ENCODE measurements around the gene SRSF6. TPM values are rescaled to one million over a fixed set of nuclear protein-coding genes. Genes with fewer than 3 reads are reported as not detected.
"Not testable (repeated sequence)": the region's sequence is repeated elsewhere in the genome, so short reads cannot be mapped to it uniquely, and the experiment has no call there.

The SRSF6 gene
- total RNA-seq, 1 donor from 2014 or later = 192 TPM

DNA sequence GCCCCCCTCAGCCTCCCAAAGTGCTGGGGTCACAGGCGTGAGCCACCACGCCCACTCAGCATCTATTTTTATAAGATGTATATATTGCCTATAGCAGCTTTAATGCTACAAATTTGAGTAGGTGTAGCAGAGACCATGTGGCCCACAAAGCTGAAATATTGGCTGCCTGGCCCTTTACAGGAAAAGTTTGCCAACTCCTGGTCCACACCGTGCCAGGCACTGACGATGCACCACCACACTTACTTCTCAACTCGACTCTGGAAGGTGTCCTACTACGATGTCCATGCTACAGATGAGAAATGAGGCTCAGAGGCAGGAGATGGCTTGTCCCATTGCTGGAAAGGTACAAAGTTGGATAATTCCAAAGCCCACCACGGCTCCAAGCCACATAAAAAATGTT, 17.2 kb upstream of the SRSF6 start:
- Mint-ChIP-seq H3K36me3 (ENCODE audit: low read depth) (no peaks in the 10 kb centered on the region), H3K9me3 (peaks cover 5% of the 10 kb centered on the region), H3K27me3 (peaks cover 12% of the 10 kb centered on the region), H3K4me1 (peaks cover 19% of the 10 kb centered on the region), H3K27ac (no peak overlapping the region), H3K4me3 (no peak overlapping the region)
- POLR2A ChIA-PET = interaction anchor here (1.3 kb wide), 1 partner anchor 18 kb away, joined by 3 read pairs; no protein-coding TSS in a partner anchor
- DNase-seq (no peak), ATAC-seq (ENCODE audit: low read depth) (no peak)
- CTCF ChIA-PET = no interaction called here
- TF ChIP-seq, protein P1, sequence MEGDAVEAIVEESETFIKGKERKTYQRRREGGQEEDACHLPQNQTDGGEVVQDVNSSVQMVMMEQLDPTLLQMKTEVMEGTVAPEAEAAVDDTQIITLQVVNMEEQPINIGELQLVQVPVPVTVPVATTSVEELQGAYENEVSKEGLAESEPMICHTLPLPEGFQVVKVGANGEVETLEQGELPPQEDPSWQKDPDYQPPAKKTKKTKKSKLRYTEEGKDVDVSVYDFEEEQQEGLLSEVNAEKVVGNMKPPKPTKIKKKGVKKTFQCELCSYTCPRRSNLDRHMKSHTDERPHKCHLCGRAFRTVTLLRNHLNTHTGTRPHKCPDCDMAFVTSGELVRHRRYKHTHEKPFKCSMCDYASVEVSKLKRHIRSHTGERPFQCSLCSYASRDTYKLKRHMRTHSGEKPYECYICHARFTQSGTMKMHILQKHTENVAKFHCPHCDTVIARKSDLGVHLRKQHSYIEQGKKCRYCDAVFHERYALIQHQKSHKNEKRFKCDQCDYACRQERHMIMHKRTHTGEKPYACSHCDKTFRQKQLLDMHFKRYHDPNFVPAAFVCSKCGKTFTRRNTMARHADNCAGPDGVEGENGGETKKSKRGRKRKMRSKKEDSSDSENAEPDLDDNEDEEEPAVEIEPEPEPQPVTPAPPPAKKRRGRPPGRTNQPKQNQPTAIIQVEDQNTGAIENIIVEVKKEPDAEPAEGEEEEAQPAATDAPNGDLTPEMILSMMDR (IDR thresholded peaks at IDR 0.05) = no peak
- intact Hi-C loops (cut with micrococcal nuclease) = no loop called here

DNA sequence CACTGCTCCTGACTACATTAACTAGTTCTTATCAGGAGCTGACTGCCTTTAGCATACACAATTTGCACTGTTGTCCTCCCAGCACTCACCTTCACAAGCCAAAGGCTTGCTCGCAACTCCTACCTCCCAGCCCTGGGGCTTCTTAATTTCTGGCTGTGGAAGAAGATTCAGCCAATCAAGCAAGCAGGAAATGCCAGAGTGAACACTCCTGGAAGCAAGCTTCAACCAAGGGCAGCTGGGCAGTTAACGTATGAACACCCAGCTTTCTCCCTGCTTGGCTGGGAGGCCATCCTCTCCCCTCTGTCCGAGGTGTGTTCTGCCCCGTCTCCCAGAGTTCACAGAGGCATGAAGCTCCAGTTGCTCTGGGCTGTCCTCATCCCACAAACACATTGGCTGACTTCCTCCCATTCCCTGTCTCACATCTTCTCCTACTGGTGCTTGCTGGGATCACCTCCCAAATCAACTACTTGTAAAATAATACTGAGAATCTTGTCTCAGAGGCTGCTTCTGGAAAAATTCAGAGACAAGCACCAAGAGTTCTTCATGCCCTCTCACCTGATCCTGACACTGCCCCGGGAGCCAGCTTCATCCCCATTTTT, 15.3 kb upstream of the SRSF6 start:
- CTCF ChIA-PET = interaction anchor here (0.6 to 0.9 kb wide), 5 partner anchors 96 to 753 kb away, joined by 3 to 5 read pairs (median 3); no protein-coding TSS in a partner anchor
- H3K4me1 Mint-ChIP-seq = peaks cover 19% of the 10 kb centered on the region

DNA sequence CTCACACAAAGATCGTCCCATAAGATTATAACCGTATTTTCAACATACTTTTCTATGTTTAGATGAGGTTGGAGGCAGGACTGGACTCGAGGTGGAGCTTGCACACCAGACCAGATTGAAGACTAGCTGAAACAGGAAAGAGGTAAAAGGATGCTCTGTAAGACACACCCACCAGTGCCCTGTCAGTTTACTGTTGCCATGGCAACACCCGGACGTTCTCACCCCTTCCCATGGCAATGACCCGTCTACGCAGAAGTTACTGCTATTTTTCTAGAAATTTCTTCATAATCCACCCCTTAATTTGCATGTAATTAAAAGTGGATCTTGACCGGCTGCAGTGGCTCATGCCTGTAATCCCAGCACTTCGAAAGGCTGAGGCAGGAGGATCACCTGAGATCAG, 13.6 kb upstream of the SRSF6 start:
- POLR2A ChIA-PET = no interaction called here
- CTCF ChIA-PET = no interaction called here

More for the DNA sequence above, 15.3 kb upstream of the SRSF6 start:
- Mint-ChIP-seq H3K9me3 (peaks cover 5% of the 10 kb centered on the region), H3K27ac (no peak overlapping the region), H3K27me3 (peaks cover 14% of the 10 kb centered on the region), H3K36me3 (ENCODE audit: low read depth) (no peaks in the 10 kb centered on the region), H3K4me3 (no peak overlapping the region)
- no peak for ATAC-seq (ENCODE audit: low read depth)
- TF ChIP-seq, protein P1 (IDR thresholded peaks at IDR 0.05) = no peak
- no peak for DNase-seq
- POLR2A ChIA-PET = interaction anchor here (0.7 kb wide), 1 partner anchor 12 kb away, joined by 9 read pairs; no protein-coding TSS in a partner anchor
- intact Hi-C loops (cut with micrococcal nuclease) = no loop called here

DNA sequence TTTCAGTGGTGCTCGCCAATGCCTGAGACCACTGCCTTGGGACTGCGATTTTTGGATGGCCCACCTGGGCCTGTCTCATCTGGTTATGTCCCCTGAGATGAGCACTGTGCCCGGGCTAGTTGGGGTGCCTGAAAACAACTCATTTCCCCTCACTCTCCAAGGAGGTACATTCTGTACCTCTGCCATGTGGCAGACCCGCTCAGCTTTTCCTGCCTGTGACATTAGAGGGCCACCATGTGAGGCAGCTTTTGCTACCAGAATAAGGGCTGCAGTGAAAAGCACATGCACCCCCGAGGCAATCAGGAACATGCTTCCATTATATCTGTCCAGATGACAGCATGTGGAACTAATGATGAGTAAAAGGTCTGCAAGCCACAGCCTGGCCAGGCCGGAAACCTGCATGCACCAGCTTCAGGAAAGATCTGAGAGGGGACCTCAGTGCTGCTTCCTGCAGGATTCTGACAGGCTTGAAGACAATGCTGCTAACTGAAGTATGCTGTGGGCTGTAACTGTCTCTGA, 11.3 kb upstream of the SRSF6 start:
- Mint-ChIP-seq H3K27me3 (peaks cover 31% of the 10 kb centered on the region), H3K36me3 (ENCODE audit: low read depth) (no peaks in the 10 kb centered on the region), H3K4me3 (no peak overlapping the region), H3K9me3 (no peaks in the 10 kb centered on the region), H3K4me1 (peaks cover 3% of the 10 kb centered on the region), H3K27ac (no peak overlapping the region)
- ATAC-seq (ENCODE audit: low read depth) (no peak), DNase-seq (no peak)
- intact Hi-C loops (cut with micrococcal nuclease) = no loop called here
- ChIA-PET CTCF (no interaction called here), POLR2A (interaction anchor here (0.6 to 0.7 kb wide), 2 partner anchors 9 to 272 kb away, joined by 4 to 6 read pairs; no protein-coding TSS in a partner anchor)
- TF ChIP-seq, protein P1 (IDR thresholded peaks at IDR 0.05) = no peak

More for the DNA sequence above, 13.6 kb upstream of the SRSF6 start:
- DNase-seq (no peak), ATAC-seq (ENCODE audit: low read depth) (no peak)
- Mint-ChIP-seq H3K27ac (no peak overlapping the region), H3K36me3 (ENCODE audit: low read depth) (no peaks in the 10 kb centered on the region), H3K27me3 (peaks cover 20% of the 10 kb centered on the region), H3K4me3 (no peak overlapping the region), H3K9me3 (peaks cover 1% of the 10 kb centered on the region), H3K4me1 (peaks cover 10% of the 10 kb centered on the region)
- TF ChIP-seq, protein P1 (IDR thresholded peaks at IDR 0.05) = no peak
- intact Hi-C loops (cut with micrococcal nuclease) = no loop called here

DNA sequence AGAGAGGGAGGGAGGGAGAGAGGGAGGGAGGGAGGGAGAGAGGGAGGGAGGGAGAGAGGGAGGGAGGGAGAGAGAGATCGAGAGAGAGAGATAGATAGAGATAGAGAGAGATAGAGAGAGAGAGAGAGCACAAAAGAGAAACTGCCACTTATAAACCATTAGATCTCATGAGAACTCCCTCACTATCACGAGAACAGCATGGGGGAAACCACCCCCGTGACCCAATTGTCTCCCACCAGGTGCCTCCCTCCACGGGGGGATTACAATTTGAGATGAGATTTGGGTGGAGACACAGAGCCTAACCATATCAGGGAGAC, 9.3 kb upstream of the SRSF6 start:
- H3K27ac Mint-ChIP-seq; H3K4me1 Mint-ChIP-seq; H3K36me3 Mint-ChIP-seq (ENCODE audit: low read depth); DNase-seq; H3K4me3 Mint-ChIP-seq; ATAC-seq (ENCODE audit: low read depth); intact Hi-C loops (cut with micrococcal nuclease); H3K9me3 Mint-ChIP-seq: not testable (repeated sequence)
- ChIA-PET CTCF (interaction anchor here (1.0 to 2.5 kb wide), 6 partner anchors 66 to 634 kb away, joined by 3 to 17 read pairs (median 4); no protein-coding TSS in a partner anchor), POLR2A (interaction anchor here (1.4 to 1.5 kb wide), 2 partner anchors 9 to 633 kb away, joined by 3 to 7 read pairs; partner anchors contain the start of gene SRSF6)
- peaks cover 28% of the 10 kb centered on the region for H3K27me3 Mint-ChIP-seq
